Colonic mucosa (tissue), 4 donors: Measurements from ENCODE around the gene SEC14L5. TPM values are rescaled to one million over a fixed set of nuclear protein-coding genes. Genes with fewer than 3 reads are reported as not detected.

ENCODE experiments used
- DNase-seq: peaks from one replicate; pipeline ENCODE4 v3.0.0-alpha.2; 2020
- H3K27ac ChIP-seq: fragments of 200-600 bp; one replicate; pipeline ENCODE4 v1.8.0; 2021
- H3K27me3 ChIP-seq: fragments of 200-600 bp; one replicate; pipeline ENCODE4 v1.8.0; 2021
- H3K36me3 ChIP-seq: fragments of 200-600 bp; one replicate; pipeline ENCODE4 v1.8.0; 2021
- H3K4me1 ChIP-seq: fragments of 200-600 bp; one replicate; pipeline ENCODE4 v1.8.0; 2021; ENCODE audit warnings: mild to moderate bottlenecking
- H3K4me3 ChIP-seq: fragments of 200-600 bp; one replicate; pipeline ENCODE4 v1.8.0; 2021
- H3K9ac ChIP-seq, 2 donors: one replicate each; pipeline ENCODE4 v1.7.0; 2013; ENCODE audit warnings: control low read depth in 2 of 2, low read depth in 2 of 2, low read length in 2 of 2
- H3K9me3 ChIP-seq: fragments of 200-600 bp; one replicate; pipeline ENCODE4 v1.8.0; 2021
- CTCF ChIP-seq: fragments of 200-600 bp; IDR thresholded peaks from one replicate; pipeline ENCODE4 v1.8.0; 2022; ENCODE audit warnings: antibody characterized with exemption, mild to moderate bottlenecking
- intact Hi-C: fragments of 100-400 bp; cut with DNase I; formaldehyde crosslinking; loops from one replicate; pipeline ENCODE4 v1.14.1; 2022
- total RNA-seq, 2 donors: library from RNA; stranded (reverse); fragmentation: NEBNext Ultra II Directional in 1 of 2; extraction: Animal tissue kit (Norgen Biotek cat#: 25700) in 1 of 2; gene quantifications; one replicate each; pipeline ENCODE4 v1.2.1, GENCODE V29; 2021
- donor health status: healthy.
- donor health status: DM: no; HTN: no; CAD: no.
- donor health status: DM: no; HTN: no; CAD: no.

Gene SEC14L5
- total RNA-seq, 2 donors from 2014 or later = 0.59 to 1.8 TPM

GRCh38 chr16:5018793-5019192, 60.7 kb downstream of the SEC14L5 start:
- Histone ChIP-seq H3K4me3 (no peak overlapping the region), H3K36me3 (no peaks in the 10 kb centered on the region), H3K9me3 (no peaks in the 10 kb centered on the region), H3K4me1 (no peaks in the 10 kb centered on the region), H3K9ac (no peak overlapping the region), H3K27ac (no peak overlapping the region), H3K27me3 (no peaks in the 10 kb centered on the region)
- TF ChIP-seq CTCF = no peak
- DNase-seq = no peak
- intact Hi-C loops = no loop called here

- intact Hi-C loops = no loop called here
- Histone ChIP-seq H3K4me3 (no peak overlapping the region), H3K27me3 (no peaks in the 10 kb centered on the region), H3K27ac (no peak overlapping the region), H3K36me3 (no peaks in the 10 kb centered on the region), H3K9me3 (no peaks in the 10 kb centered on the region), H3K4me1 (no peaks in the 10 kb centered on the region), H3K9ac (no peak overlapping the region)
- DNase-seq = no peak
- TF ChIP-seq CTCF = no peak
Measured at GRCh38 chr16:5019775-5020174, 61.6 kb downstream of the SEC14L5 start.

DNA sequence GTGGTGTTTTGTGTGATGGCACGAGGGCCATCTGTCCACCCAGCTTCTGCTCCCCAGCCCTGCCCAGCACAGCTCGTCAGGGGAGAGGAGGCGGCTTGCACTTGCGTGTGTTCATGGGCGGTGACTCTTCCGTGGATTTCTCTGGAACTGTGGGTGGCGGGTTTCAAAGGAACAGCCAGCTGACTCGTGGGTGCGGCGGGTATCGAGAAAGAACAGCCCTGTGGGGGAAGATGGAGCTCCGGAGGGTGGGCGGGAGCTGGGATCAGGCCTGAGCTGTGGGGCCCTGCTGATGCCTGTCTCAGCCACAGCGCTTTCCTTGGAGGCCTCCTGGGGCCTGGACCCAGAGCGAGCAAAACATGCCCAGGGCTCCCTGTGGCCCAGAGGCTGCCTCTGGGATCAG, 62.4 kb downstream of the SEC14L5 start:
- no peak overlapping the region for H3K4me3 ChIP-seq
- no peak overlapping the region for H3K27ac ChIP-seq
- H3K4me1 ChIP-seq = no peaks in the 10 kb centered on the region
- no peaks in the 10 kb centered on the region for H3K27me3 ChIP-seq
- no peak overlapping the region for H3K9ac ChIP-seq
- no peaks in the 10 kb centered on the region for H3K9me3 ChIP-seq
- TF ChIP-seq CTCF = no peak
- intact Hi-C loops = no loop called here
- no peak for DNase-seq
- H3K36me3 ChIP-seq = no peaks in the 10 kb centered on the region

DNA sequence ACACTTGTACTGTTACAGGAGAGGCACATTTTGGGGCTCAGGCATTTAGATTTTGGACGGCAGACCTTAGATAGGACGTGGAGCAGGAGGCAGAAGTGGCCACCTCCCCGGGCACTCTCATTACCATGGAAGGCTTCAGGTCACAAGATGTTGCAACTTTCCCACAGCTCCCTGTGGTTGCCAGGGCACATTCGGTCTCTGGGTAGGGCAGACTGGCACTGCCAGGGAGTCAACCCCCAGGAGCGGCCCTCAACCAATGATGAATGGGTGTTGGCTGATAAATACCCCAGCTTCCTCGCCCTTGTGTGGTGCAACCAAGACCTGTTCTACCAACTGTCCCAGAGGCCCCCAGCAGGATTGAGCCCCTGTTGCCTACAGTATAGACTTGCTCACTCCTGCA, 64.4 kb downstream of the SEC14L5 start:
- no peak overlapping the region for H3K4me3 ChIP-seq
- DNase-seq = no peak
- no peak for TF ChIP-seq CTCF
- H3K4me1 ChIP-seq = no peaks in the 10 kb centered on the region
- no peaks in the 10 kb centered on the region for H3K9me3 ChIP-seq
- intact Hi-C loops = no loop called here
- no peaks in the 10 kb centered on the region for H3K27me3 ChIP-seq
- no peaks in the 10 kb centered on the region for H3K36me3 ChIP-seq
- no peak overlapping the region for H3K27ac ChIP-seq
- H3K9ac ChIP-seq = no peak overlapping the region

DNA sequence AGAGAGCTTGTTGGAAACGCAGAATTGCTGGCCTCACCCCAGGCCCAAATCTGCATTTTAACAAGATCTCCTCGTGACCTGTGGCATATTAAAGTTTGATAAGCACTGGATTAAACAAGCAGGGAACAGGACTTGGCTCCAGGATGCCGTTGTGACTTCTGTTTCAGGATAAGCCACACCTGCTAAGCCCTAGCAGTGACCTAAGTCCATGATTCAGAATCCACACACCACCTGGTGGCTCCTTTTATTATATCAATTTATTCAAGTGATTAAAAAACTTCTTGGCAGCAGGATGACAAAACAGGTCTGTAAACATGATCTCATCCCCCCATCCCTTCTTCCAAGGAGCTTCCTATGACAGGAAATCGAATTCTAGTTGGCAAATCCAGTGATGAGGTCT, 66.5 kb downstream of the SEC14L5 start:
- Histone ChIP-seq H3K9me3 (no peaks in the 10 kb centered on the region), H3K27ac (no peak overlapping the region), H3K27me3 (no peaks in the 10 kb centered on the region), H3K36me3 (no peaks in the 10 kb centered on the region), H3K9ac (no peak overlapping the region), H3K4me1 (no peaks in the 10 kb centered on the region), H3K4me3 (no peak overlapping the region)
- TF ChIP-seq CTCF = peak; percentile 17
- peak; percentile 57 for DNase-seq
- intact Hi-C loops = no loop called here

DNA sequence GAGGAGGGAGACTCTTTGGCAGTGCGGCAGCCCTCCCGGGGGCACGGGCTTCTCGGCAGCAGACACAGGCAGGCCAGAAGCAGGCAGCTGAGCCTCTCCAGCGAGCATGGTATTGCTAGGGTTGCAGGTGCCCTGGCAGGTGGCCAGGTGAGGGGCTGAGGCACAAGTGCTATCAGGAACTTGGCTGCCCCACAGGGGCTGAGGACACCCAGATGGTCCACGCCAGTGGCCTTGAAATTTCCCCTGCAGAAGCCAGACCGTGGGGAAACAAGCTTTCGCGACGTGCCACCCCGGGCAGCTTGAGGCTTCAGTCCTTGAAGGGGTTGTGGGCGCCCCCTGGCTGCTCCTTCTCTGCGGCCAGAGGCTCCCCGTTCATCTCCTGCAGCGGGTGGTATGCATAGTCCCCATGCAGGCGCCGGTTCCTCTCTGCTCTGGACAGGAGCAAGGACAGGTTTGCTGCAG, 67.1 kb downstream of the SEC14L5 start:
- Histone ChIP-seq H3K27ac (no peak overlapping the region), H3K4me3 (no peak overlapping the region), H3K36me3 (no peaks in the 10 kb centered on the region), H3K9me3 (no peaks in the 10 kb centered on the region), H3K27me3 (no peaks in the 10 kb centered on the region), H3K9ac (no peak overlapping the region), H3K4me1 (no peaks in the 10 kb centered on the region)
- no peak for TF ChIP-seq CTCF
- DNase-seq = peak; percentile 42
- intact Hi-C loops = no loop called here
